ENCODE measurements around the gene PNO1. TPM values are rescaled to one million over a fixed set of nuclear protein-coding genes. Genes with fewer than 3 reads are reported as not detected.

PNO1 gene
- polyA plus RNA-seq, 1 donor from 2014 or later, result 17.9 TPM

Other genes with a start within 250 kb of the PNO1 start
- gene C1D, start 94.9 kb upstream of the PNO1 start, polyA plus RNA-seq, result 35.9 TPM
- gene PPP3R1, start 94.6 kb downstream of the PNO1 start, polyA plus RNA-seq, result 1.7 TPM
- gene CNRIP1, start 162.1 kb downstream of the PNO1 start, polyA plus RNA-seq, result not detected
- 110 TPM for gene PLEK, start 207.4 kb downstream of the PNO1 start, polyA plus RNA-seq